GM12874 (cell line): Measurements from ENCODE around the gene MAGI2.

Experiments
- TF ChIP-seq, protein P1 (sequence below): IDR thresholded peaks from 2 replicates; pipeline ENCODE4 v1.5.1; 2011; ENCODE audit warnings: low read depth, mild to moderate bottlenecking, control low read depth, low read length, moderate library complexity; ENCODE audit not compliant: insufficient read depth

The MAGI2 gene

DNA sequence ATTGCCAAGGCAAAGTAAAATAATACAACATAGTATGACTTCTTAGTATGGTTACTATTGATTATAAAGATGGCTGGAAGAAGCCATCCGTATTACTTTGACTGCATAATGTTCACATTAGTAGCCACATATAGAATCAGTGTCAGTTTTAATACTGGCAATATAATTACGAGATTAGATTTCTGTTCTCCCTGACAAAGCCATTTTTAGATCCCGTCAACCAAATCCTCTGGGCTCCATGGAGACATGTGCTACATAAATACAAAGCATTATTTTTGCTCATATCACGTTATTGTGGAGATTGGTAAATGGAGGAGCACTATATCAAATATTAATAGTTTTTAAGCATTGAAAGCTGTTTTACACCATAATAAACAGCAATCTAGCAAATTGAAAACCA, 124.0 kb downstream of the MAGI2 start:
- TF ChIP-seq, protein P1, sequence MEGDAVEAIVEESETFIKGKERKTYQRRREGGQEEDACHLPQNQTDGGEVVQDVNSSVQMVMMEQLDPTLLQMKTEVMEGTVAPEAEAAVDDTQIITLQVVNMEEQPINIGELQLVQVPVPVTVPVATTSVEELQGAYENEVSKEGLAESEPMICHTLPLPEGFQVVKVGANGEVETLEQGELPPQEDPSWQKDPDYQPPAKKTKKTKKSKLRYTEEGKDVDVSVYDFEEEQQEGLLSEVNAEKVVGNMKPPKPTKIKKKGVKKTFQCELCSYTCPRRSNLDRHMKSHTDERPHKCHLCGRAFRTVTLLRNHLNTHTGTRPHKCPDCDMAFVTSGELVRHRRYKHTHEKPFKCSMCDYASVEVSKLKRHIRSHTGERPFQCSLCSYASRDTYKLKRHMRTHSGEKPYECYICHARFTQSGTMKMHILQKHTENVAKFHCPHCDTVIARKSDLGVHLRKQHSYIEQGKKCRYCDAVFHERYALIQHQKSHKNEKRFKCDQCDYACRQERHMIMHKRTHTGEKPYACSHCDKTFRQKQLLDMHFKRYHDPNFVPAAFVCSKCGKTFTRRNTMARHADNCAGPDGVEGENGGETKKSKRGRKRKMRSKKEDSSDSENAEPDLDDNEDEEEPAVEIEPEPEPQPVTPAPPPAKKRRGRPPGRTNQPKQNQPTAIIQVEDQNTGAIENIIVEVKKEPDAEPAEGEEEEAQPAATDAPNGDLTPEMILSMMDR, result no peak

DNA sequence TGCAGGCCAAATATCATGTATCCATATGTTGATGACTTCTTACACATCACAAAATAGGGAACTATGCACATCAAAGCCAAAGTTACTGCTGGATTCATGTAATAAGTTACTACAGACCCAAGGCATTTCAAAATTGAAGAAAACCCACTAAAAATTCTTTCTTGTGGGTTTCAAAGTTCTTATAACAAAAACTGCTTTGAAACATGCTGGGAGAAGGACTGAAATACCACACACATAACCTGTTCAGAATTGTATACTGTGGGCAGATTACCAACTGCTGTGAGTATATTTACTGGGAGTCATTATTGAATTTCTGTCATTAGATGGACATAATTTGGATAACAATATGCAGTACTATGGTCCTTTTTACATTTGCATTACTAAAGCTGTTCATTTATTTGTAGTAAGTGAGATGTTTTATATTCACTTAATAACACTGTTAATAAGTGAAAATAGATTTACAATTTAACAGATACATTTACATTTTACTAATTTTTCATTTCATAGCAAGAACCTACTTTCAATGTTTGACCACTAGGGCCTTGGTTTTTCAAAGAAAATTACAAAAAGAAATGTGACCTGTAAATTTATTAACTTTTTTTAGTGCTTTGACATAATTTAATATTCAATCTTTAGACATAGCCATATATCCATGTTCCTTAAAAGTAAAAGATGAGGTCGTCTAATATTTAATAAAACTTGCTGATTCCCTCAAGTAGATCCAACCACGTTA, 132.6 kb downstream of the MAGI2 start:
- TF ChIP-seq, protein P1, result no peak

DNA sequence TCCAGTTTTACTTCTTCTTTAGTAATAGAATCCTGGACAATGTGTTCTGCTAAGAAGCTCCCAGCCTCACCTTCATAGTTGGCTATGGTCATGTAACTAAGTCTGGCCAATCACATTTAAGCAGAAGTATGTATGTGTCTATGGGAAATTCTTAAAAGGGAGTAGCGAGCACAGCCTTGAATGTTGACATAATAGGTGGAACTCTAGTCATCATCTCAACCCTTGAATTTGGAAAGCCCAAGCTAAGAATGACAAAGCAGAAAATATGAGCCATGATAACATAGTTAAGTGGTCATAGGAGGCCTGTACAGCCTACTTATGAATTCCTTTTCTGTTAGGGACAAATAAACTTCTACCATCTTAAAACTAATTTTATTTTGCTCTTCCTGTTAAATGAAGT, 134.1 kb downstream of the MAGI2 start:
- TF ChIP-seq, protein P1, result no peak

DNA sequence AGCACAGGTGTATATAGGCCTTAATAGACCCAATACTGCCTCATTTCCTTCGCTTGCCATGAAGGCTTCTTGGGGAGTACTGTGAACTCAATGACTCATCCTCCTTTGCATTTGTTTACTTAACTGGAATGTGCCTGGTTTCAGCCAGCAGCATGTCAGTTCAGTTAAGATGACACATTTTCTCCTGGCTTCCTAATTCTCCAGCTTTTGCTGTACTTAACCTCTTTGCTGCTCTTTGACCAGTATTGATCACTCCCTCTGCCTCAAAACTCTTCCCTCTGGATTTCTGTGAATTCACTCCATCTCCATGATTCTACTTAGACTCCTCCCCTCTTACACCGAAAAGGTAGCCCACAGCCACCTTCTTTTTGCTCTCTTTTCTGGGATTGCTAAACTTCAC, 135.7 kb downstream of the MAGI2 start:
- TF ChIP-seq, protein P1, result no peak

DNA sequence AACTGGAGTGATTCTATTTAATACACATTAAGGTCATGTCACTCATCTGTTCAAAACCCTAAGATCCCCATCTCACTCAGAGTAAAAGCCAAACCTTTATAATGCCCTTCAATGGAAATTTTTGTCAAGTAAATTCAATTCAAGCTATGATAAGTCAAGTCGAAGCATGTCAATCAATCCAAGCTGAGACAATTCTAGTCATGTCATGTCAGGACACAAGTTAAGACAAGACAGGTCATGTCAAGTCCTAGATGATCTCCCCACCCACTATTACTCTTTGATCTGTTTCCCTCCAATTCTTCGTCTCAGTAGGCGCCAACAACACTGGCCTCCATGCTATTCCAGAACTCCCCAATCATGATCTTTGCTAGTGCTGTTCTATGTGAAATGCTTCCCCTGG, 141.4 kb downstream of the MAGI2 start:
- TF ChIP-seq, protein P1, result no peak

DNA sequence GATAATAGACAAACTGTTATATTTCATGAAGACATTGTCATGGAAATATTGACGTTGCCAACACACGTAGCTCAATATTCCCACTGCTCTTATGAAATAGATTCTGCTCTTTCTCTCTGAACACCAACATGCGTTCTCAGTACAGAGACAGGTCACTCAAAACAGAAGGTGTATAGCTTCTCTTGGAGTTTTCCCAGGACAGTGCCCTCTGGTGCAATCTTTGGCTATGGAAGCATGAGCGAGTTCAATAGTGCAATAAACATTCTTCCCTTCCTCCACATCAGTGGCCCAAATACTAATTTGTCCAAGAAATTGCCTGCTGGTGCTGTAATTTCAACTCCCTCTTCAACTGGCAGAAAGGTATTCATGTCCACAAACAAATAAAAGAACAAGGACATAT, 145.3 kb downstream of the MAGI2 start:
- TF ChIP-seq, protein P1, result no peak

DNA sequence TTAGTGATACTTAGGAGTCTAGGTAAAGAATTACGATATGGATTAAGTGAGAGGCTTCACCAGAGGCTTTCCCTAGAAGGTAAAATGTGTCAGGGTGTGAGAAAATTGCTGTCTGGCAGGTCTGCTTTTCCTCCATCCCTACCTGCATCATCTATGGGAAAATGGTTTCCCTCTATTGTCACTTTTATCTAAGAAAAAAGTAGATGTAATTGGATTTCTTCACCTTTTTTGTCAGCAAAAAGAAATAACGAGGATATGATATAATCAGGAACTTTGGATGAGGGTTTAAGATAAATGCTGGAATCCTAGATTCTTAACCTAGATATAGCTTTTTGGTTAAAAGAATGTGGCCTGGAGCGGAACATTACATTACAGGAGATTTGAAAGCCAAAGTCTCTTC, 146.1 kb downstream of the MAGI2 start:
- TF ChIP-seq, protein P1, result no peak
